GM10847 (cell line): ENCODE results near the gene TRNT1.

Experiments used
- POLR2A ChIP-seq: IDR thresholded peaks from 2 replicates; pipeline ENCODE4 v1.6.1; 2011; ENCODE audit not compliant: insufficient read length; ENCODE audit errors: extremely low read depth

TRNT1 gene

GRCh38 chr3:3189961-3190360 lies 63.2 kb downstream of the TRNT1 start:
- no peak for TF ChIP-seq POLR2A

- TF ChIP-seq POLR2A: no peak
Observed at GRCh38 chr3:3191675-3192285, 65.0 kb downstream of the TRNT1 start.

DNA sequence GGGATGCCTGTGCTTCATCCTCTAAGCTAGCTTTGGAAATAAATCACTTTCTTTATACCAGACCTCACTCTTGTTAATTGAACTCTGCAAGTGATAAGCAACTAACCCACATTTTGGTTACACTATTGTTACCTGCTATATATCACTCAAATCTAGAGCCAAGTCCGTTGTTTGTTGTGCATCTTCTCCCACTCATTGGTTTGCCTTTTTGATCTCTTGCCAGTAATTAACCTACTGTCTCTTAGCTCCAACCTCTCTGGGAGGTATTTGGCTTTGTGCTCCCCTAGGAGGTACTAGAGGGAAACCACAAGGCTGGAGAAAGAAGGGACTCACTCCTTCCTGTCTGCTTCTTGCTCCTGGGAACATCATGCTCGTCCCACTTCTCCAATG lies 65.5 kb downstream of the TRNT1 start:
- no peak for TF ChIP-seq POLR2A

- no peak for TF ChIP-seq POLR2A
Observed at GRCh38 chr3:3194861-3195260, 68.1 kb downstream of the TRNT1 start.

DNA sequence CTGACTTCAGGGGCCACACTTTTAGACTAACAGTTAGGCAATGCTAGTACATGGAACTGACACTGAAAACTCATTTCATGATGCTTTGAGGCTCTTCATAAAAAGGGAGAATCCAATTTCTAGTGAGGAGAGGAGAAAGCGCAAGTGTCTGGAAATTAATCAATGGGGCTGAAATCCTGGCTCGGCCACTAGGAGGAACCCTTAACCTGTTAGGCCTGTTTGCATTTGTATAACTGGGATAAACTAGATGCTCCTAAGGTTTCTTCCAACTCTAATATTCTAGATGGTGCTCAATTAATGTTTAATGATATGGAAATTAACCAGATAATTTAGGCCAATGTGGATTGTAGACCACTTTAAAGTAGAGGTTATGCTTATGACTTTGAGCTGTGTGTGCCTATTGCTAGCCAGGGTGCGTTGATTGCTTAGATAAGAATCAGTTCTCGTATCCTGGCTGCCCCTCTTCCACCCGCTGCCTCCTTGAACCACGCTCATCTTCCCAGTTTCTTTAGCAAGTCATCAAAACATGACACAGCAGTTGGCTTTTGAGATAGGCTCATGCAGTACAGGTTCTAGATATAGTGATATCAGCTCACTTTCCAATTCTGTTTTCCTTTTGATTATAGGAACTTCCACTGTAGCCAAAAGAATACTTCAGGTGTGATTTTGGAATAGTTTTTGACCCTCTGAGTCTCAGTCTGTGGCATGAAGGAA lies 69.6 kb downstream of the TRNT1 start:
- TF ChIP-seq POLR2A: no peak
